ENCODE measurements around the gene CNTRL. TPM values are rescaled to one million over a fixed set of nuclear protein-coding genes. Genes with fewer than 3 reads are reported as not detected.
"Not testable (repeated sequence)": the region's sequence is repeated elsewhere in the genome, so short reads cannot be mapped to it uniquely, and the experiment has no call there.

Gene CNTRL
- total and polyA plus RNA-seq, 10 donors: 15.8 to 63.0 (median 48.9) TPM

DNA sequence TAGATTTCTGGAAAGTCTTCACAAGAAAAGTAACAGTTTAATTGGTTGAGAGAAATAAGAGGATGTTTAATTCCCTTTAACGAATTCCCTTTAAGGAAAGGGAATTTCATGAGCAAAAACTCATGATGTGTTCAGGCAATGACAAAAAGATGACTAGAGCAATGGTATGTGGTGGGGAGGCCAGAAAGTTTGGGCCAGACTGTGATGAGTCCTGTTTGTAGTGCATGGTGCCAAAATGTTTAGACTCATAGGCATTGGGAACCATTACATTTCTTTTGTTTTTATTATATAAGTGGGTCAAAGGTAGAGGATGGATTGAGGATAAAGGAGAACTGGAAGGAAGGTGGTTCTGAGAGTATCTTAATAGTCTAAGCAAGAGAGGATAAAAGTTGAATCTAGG is 10.9 kb downstream of the CNTRL start:
- DNase-seq: no peak
- TF ChIP-seq, protein P1, sequence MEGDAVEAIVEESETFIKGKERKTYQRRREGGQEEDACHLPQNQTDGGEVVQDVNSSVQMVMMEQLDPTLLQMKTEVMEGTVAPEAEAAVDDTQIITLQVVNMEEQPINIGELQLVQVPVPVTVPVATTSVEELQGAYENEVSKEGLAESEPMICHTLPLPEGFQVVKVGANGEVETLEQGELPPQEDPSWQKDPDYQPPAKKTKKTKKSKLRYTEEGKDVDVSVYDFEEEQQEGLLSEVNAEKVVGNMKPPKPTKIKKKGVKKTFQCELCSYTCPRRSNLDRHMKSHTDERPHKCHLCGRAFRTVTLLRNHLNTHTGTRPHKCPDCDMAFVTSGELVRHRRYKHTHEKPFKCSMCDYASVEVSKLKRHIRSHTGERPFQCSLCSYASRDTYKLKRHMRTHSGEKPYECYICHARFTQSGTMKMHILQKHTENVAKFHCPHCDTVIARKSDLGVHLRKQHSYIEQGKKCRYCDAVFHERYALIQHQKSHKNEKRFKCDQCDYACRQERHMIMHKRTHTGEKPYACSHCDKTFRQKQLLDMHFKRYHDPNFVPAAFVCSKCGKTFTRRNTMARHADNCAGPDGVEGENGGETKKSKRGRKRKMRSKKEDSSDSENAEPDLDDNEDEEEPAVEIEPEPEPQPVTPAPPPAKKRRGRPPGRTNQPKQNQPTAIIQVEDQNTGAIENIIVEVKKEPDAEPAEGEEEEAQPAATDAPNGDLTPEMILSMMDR (IDR thresholded peaks at IDR 0.05 in 8 of 11, conservative IDR thresholded peaks at IDR 0.05 in 3 of 11): no peak
- TF ChIP-seq POLR2A (IDR thresholded peaks at IDR 0.05): no peak
- TF ChIP-seq POLR2AphosphoS5 (IDR thresholded peaks at IDR 0.05): no peak
- Histone ChIP-seq H3K4me3 (no peak overlapping the region), H3K27ac (no peak overlapping the region), H3K36me3 (peaks cover 6 to 95% (median 24%) of the 10 kb centered on the region in 6 donors), H3K4me1 (peaks cover 0 to 30% (median 0%) of the 10 kb centered on the region in 6 donors), H3K27me3 (replicated peaks in 1 of 7) (no peaks in the 10 kb centered on the region), H3K9me3 (no peaks in the 10 kb centered on the region)
- WGBS, 5 donors: 83 to 92% (median 90%) methylated on average over 1 of the region's 1 CpG
- intact Hi-C loops (cut with DNase I; ENCODE audit: low total_unique reads): no loop called here

DNA sequence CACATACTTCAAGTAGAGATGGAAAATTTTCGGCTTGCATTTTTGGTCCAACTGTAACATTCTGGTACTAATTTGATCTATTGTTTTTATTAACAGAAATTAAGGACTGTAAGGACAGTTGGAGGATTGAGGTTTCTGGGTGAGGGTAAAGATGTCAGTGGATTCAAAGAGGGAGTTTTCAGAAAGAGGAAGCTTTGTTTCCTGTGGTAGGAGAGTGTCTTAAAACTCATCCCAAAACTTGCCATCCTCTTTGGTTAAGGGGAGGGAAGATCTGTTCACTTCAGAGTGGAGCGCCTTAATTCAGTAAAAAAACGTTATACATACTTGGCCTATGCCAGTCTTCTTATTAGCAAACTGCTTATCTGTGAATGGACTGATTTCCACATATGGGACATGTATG is 13.8 kb downstream of the CNTRL start:
- no peaks in the 10 kb centered on the region for H3K27me3 ChIP-seq (replicated peaks in 1 of 7)
- no peaks in the 10 kb centered on the region for H3K9me3 ChIP-seq
- no peak overlapping the region for H3K4me3 ChIP-seq
- WGBS, 5 donors: 40 to 69% (median 52%) methylated on average over 3 of the region's 3 CpGs
- intact Hi-C loops (cut with DNase I; ENCODE audit: low total_unique reads): no loop called here
- DNase-seq: no peak
- H3K4me1 ChIP-seq: peaks cover 0 to 15% (median 0%) of the 10 kb centered on the region in 6 donors
- H3K36me3 ChIP-seq: peaks cover 6 to 89% (median 17%) of the 10 kb centered on the region in 6 donors
- no peak overlapping the region for H3K27ac ChIP-seq
- TF ChIP-seq POLR2A (IDR thresholded peaks at IDR 0.05) (no peak), POLR2AphosphoS5 (IDR thresholded peaks at IDR 0.05) (no peak)
- TF ChIP-seq, protein P1 (IDR thresholded peaks at IDR 0.05 in 8 of 11, conservative IDR thresholded peaks at IDR 0.05 in 3 of 11): no peak

DNA sequence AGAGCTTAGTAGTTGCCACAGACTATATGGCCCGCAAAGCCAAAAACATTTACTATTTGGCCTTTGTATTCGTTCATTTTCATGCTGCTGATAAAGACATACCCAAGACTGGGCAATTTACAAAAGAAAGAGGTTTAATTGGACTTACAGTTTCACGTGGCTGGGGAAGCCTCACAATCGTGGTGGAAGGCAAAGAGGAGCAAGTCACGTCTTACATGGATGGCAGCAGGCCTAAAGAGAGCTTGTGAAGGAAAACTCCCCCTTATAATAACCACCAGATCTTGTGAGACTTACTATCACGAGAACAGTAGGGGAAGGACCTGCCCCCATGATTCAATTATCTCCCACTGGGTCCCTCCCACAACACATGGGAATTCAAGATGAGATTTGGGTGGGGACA is 16.0 kb downstream of the CNTRL start:
- Histone ChIP-seq H3K4me1 (peaks cover 0 to 15% (median 0%) of the 10 kb centered on the region in 6 donors), H3K36me3 (peaks cover 6 to 91% (median 21%) of the 10 kb centered on the region in 6 donors)
- H3K4me3 ChIP-seq; H3K9me3 ChIP-seq; intact Hi-C loops (cut with DNase I; ENCODE audit: low total_unique reads); H3K27me3 ChIP-seq (replicated peaks in 1 of 7); H3K27ac ChIP-seq; DNase-seq: not testable (repeated sequence)
- WGBS, 5 donors: 92 to 96% (median 94%) methylated on average over 6 of the region's 6 CpGs

DNA sequence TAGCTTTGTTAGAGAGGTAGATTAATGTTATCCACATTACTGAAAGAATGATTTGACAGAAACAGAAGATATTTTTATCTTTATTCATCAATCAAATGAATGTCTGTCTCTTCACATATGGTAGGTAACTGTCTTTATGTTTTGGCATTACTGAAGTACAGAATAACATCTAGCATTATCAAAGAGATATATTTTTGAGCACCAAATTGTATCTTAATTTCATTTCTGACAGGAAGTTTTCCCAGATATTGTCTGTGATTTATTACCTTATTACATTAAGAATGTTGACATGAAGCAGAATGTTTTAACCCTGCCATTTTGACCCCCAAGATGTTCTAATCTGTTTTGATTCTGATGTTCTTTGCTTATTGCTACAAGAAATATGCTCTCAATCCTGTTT is 20.3 kb downstream of the CNTRL start:
- H3K9me3 ChIP-seq: no peaks in the 10 kb centered on the region
- intact Hi-C loops (cut with DNase I; ENCODE audit: low total_unique reads): no loop called here

More for the DNA sequence above, 20.3 kb downstream of the CNTRL start:
- TF ChIP-seq POLR2A (IDR thresholded peaks at IDR 0.05): no peak
- TF ChIP-seq, protein P1 (IDR thresholded peaks at IDR 0.05 in 8 of 11, conservative IDR thresholded peaks at IDR 0.05 in 3 of 11): no peak
- TF ChIP-seq POLR2AphosphoS5 (IDR thresholded peaks at IDR 0.05): no peak
- Histone ChIP-seq H3K27me3 (replicated peaks in 1 of 7) (no peaks in the 10 kb centered on the region), H3K4me3 (no peak overlapping the region), H3K4me1 (peaks cover 0 to 12% (median 0%) of the 10 kb centered on the region in 6 donors), H3K27ac (no peak overlapping the region), H3K36me3 (peaks cover 5 to 94% (median 24%) of the 10 kb centered on the region in 6 donors)
- no peak for DNase-seq
